HepG2 (cell line): ENCODE measurements around the gene ZBTB7C. TPM values are rescaled to one million over a fixed set of nuclear protein-coding genes. Genes with fewer than 3 reads are reported as not detected.

ENCODE experiments used
- ATAC-seq: fragments of 200-7000 bp; cut with Tn5 transposase; 3 replicates; pipeline ENCODE4 v1.9.1; 2020; ENCODE audit warnings: mild to moderate bottlenecking, moderate library complexity
- BruUV-seq: library from RNA; stranded (reverse); fragments of 400-500 nt; replicated peaks from 2 replicates; lab custom pipeline; 2021; lab: Mats Ljungman, UMichigan
- CTCF ChIA-PET: fragments of 300-600 bp; formaldehyde crosslinking; extraction: SDS; loops from one replicate; lab custom pipeline; 2021; ENCODE audit warnings: low total read pairs, inconsistent platforms, low intra/inter-chr PET ratio; lab: Yijun Ruan, JAX
- POLR2A ChIA-PET: fragments of 350-600 bp; sonication (Branson Sonifier 250); formaldehyde crosslinking; loops from one replicate; lab custom pipeline; 2020; ENCODE audit warnings: antibody characterized with exemption, inconsistent platforms; lab: Yijun Ruan, JAX
- DNase-seq: peaks from one replicate; pipeline ENCODE4 v3.0.0-alpha.2; 2015; ENCODE audit warnings: low spot score
- FAIRE-seq: peaks from 3 replicates; lab custom pipeline; 2011; peaks lifted over from hg19 to GRCh38; lab: Jason Lieb, UNC
- H2AFZ ChIP-seq: one replicate; pipeline ENCODE4 v1.6.1; 2011; ENCODE audit warnings: low read length, inconsistent platforms
- H3K27ac ChIP-seq: fragments of 300-600 bp; 3 replicates; pipeline ENCODE4 v1.8.0; 2011; ENCODE audit warnings: mixed run types, mild to moderate bottlenecking, mixed read lengths, low read length, inconsistent platforms; ENCODE audit not compliant: insufficient read depth; ENCODE audit errors: extremely low read length
- H3K27me3 ChIP-seq, 2 experiments: fragments of 200-600 bp in 1 of 2; 2 replicates in 1 of 2; 3 replicates in 1 of 2; pipeline versions ENCODE4 v1.6.0 to v1.8.0; 2011; ENCODE audit warnings: low read length in 2 of 2, mild to moderate bottlenecking in 2 of 2, moderate library complexity in 2 of 2, inconsistent platforms in 1 of 2; ENCODE audit not compliant: insufficient read depth in 2 of 2, control insufficient read depth in 1 of 2
- H3K36me3 ChIP-seq, 2 experiments: fragments of 200-600 bp in 1 of 2; replicated peaks in 1 of 2; 2 replicates in 1 of 2; 3 replicates in 1 of 2; pipeline versions ENCODE4 v1.5.1 to v1.8.0; 2011; ENCODE audit warnings: low read length in 2 of 2, inconsistent platforms in 1 of 2; ENCODE audit not compliant: insufficient read depth in 2 of 2, control insufficient read depth in 1 of 2
- H3K4me1 ChIP-seq: 2 replicates; pipeline ENCODE4 v1.5.1; 2012; ENCODE audit warnings: low read length, inconsistent platforms; ENCODE audit not compliant: insufficient read depth
- H3K4me2 ChIP-seq: 2 replicates; pipeline ENCODE4 v1.6.0; 2011; ENCODE audit warnings: low read depth, low read length, inconsistent platforms
- H3K4me3 ChIP-seq, 3 experiments: fragments of 200-600 bp in 1 of 3; sonication (generic), shearing (Covaris generic) in 1 of 3; replicated peaks in 1 of 3; 2 replicates each; pipeline ENCODE4 v1.5.1; 2011 to 2016; ENCODE audit warnings: low read length in 3 of 3, inconsistent platforms in 2 of 3, low read depth in 2 of 3, mild to moderate bottlenecking in 2 of 3, control low read depth in 1 of 3, mixed read lengths in 1 of 3; ENCODE audit not compliant: insufficient read depth in 1 of 3
- H3K79me2 ChIP-seq: one replicate; pipeline ENCODE4 v1.6.1; 2011; ENCODE audit warnings: low read length, inconsistent platforms; ENCODE audit not compliant: insufficient read depth
- H3K9ac ChIP-seq: 2 replicates; pipeline ENCODE4 v1.6.0; 2011; ENCODE audit warnings: mild to moderate bottlenecking, low read depth, low read length, inconsistent platforms; ENCODE audit not compliant: insufficient read depth
- H3K9me3 ChIP-seq: 2 replicates; pipeline ENCODE4 v1.5.1; 2012; ENCODE audit warnings: mild to moderate bottlenecking, low read length
- H4K20me1 ChIP-seq: 2 replicates; pipeline ENCODE4 v1.6.0; 2011; ENCODE audit warnings: inconsistent platforms, mild to moderate bottlenecking, low read length, moderate library complexity; ENCODE audit not compliant: insufficient read depth
- ATF7-NPFF ChIP-seq: sonication (generic); formaldehyde crosslinking; IDR thresholded peaks from 2 replicates; pipeline ENCODE4 v1.8.1; 2023; ENCODE audit warnings: mild to moderate bottlenecking, low read depth, missing genetic modification reagents, moderate library complexity
- CREBL2 ChIP-seq: sonication (generic); formaldehyde crosslinking; IDR thresholded peaks from 2 replicates; pipeline ENCODE4 v1.8.1; 2023; ENCODE audit warnings: missing genetic modification reagents, mild to moderate bottlenecking, borderline replicate concordance
- EZH2 ChIP-seq: conservative IDR thresholded peaks from 2 replicates; pipeline ENCODE4 v1.6.1; 2012; ENCODE audit warnings: mild to moderate bottlenecking, low read depth, low read length, moderate library complexity
- FLYWCH1 ChIP-seq: sonication (generic); formaldehyde crosslinking; IDR thresholded peaks from 2 replicates; pipeline ENCODE4 v1.8.1; 2023; ENCODE audit warnings: mild to moderate bottlenecking, missing genetic modification reagents
- GMEB2 ChIP-seq: IDR thresholded peaks from 2 replicates; pipeline ENCODE4 v1.6.1; 2016; ENCODE audit warnings: missing biosample characterization, missing genetic modification reagents, low read depth
- HNF4A ChIP-seq: sonication (generic); formaldehyde crosslinking; IDR thresholded peaks from 2 replicates; pipeline ENCODE4 v1.4.0; 2020; ENCODE audit warnings: missing genetic modification reagents
- KLF12 ChIP-seq: sonication (generic); formaldehyde crosslinking; IDR thresholded peaks from 2 replicates; pipeline ENCODE4 v1.4.0; 2020; ENCODE audit warnings: missing genetic modification reagents, borderline replicate concordance
- MTA1 ChIP-seq: sonication (generic); formaldehyde crosslinking; IDR thresholded peaks from 2 replicates; pipeline ENCODE4 v1.4.0; 2020; ENCODE audit warnings: missing genetic modification reagents, mild to moderate bottlenecking, borderline replicate concordance
- NFYC ChIP-seq: IDR thresholded peaks from 2 replicates; pipeline ENCODE4 v1.6.1; 2016; ENCODE audit warnings: missing genetic modification reagents, missing compliant biosample characterization
- PAWR ChIP-seq: sonication (generic); formaldehyde crosslinking; IDR thresholded peaks from 2 replicates; pipeline ENCODE4 v1.4.0; 2020; ENCODE audit warnings: missing genetic modification reagents, mild to moderate bottlenecking, borderline replicate concordance
- SMAD1 ChIP-seq: sonication (generic); formaldehyde crosslinking; IDR thresholded peaks from 2 replicates; pipeline ENCODE4 v1.4.0; 2020; ENCODE audit warnings: missing genetic modification reagents, low read depth, mild to moderate bottlenecking, borderline replicate concordance
- THAP11 ChIP-seq: IDR thresholded peaks from 2 replicates; pipeline ENCODE4 v1.6.1; 2016; ENCODE audit warnings: missing biosample characterization, missing genetic modification reagents
- XRCC5 ChIP-seq: fragments of 200-400 bp; formaldehyde crosslinking; optimal IDR thresholded peaks from 2 replicates; pipeline ENCODE3; 2017; ENCODE audit warnings: mild to moderate bottlenecking, low read length
- ZBTB8A ChIP-seq: sonication (generic); formaldehyde crosslinking; IDR thresholded peaks from 2 replicates; pipeline ENCODE4 v1.4.0; 2020; ENCODE audit warnings: mild to moderate bottlenecking, low read depth, missing genetic modification reagents, borderline replicate concordance
- ZFP82 ChIP-seq: sonication (generic); formaldehyde crosslinking; IDR thresholded peaks from 2 replicates; pipeline ENCODE4 v1.5.1; 2020; ENCODE audit warnings: mild to moderate bottlenecking, missing genetic modification reagents, borderline replicate concordance
- ZFY ChIP-seq: sonication (generic); formaldehyde crosslinking; IDR thresholded peaks from 2 replicates; pipeline ENCODE4 v1.4.0; 2020; ENCODE audit warnings: missing genetic modification reagents
- ZNF550 ChIP-seq: sonication (generic); formaldehyde crosslinking; IDR thresholded peaks from 2 replicates; pipeline ENCODE4 v1.4.0; 2020; ENCODE audit warnings: mild to moderate bottlenecking, missing genetic modification reagents, borderline replicate concordance
- ZNF710 ChIP-seq: sonication (generic); formaldehyde crosslinking; IDR thresholded peaks from 2 replicates; pipeline ENCODE4 v1.5.0; 2020; ENCODE audit warnings: mild to moderate bottlenecking, missing genetic modification reagents, borderline replicate concordance
- ZNF737 ChIP-seq: sonication (generic); formaldehyde crosslinking; IDR thresholded peaks from 2 replicates; pipeline ENCODE4 v1.5.0; 2020; ENCODE audit warnings: missing genetic modification reagents, mild to moderate bottlenecking, borderline replicate concordance
- ZNF772 ChIP-seq: sonication (generic); formaldehyde crosslinking; IDR thresholded peaks from 2 replicates; pipeline ENCODE4 v1.5.0; 2020; ENCODE audit warnings: mild to moderate bottlenecking, missing genetic modification reagents
- ZNF788 ChIP-seq: sonication (generic); formaldehyde crosslinking; IDR thresholded peaks from 2 replicates; pipeline ENCODE4 v1.5.0; 2020; ENCODE audit warnings: mild to moderate bottlenecking, missing genetic modification reagents, borderline replicate concordance
- WGBS: methylation state at CpG from one replicate; pipeline ENCODE4 v1.1.6; 2017; ENCODE audit warnings: low lambda C conversion rate; 5-methylcytosine and 5-hydroxymethylcytosine counted together
- in situ Hi-C: cut with HindIII; loops from 2 replicates; pipeline ENCODE4 v1.10.0; 2017; ENCODE audit warnings: low pct_unique_long_range_greater_than_20kb; ENCODE audit not compliant: extremely low pct_ligation_motif_present
- intact Hi-C: fragments of 100-400 bp; cut with micrococcal nuclease; formaldehyde crosslinking; loops from one replicate; pipeline ENCODE4 v1.10.0; 2022; ENCODE audit not compliant: unreplicated experiment
- polyA plus RNA-seq, 8 experiments: library from polyadenylated mRNA; depleted of rRNA in 3 of 8; stranded (reverse) in 7 of 8; unstranded in 1 of 8; fragments of >200 nt; fragmentation: Illumina TruSeq in 4 of 8; extraction: Trizol in 4 of 8; gene quantifications; 2 replicates each; pipeline versions ENCODE4 v1.2.1 to v1.2.3, GENCODE V29; 2011 to 2016; ENCODE audit warnings: low read depth in 4 of 8, missing spikeins in 1 of 8, mixed read lengths in 1 of 8; ENCODE audit not compliant: insufficient read depth in 1 of 8
- total RNA-seq, 5 experiments: library from RNA; depleted of rRNA; stranded (reverse); fragments of >200 nt; fragmentation: Illumina TruSeq; extraction: Trizol; gene quantifications; 2 replicates each; pipeline ENCODE4 v1.2.3, GENCODE V29; 2016; ENCODE audit warnings: low read depth in 1 of 5

Gene ZBTB7C
- total and polyA plus RNA-seq, 2 of the 13 experiments (the other 11 are each of a cell fraction or from before 2014, with no cell fraction given): 0.01 to 0.04 TPM

GRCh38 chr18:48410095-48410920, 1.1 kb upstream of the ZBTB7C start:
- Histone ChIP-seq H3K4me2 (peak overlapping the region; percentile 74), H3K9me3 (no peaks in the 10 kb centered on the region), H3K27me3 (peaks cover 16 to 54% of the 10 kb centered on the region in 2 experiments), H3K27ac (no peak overlapping the region), H3K36me3 (no peaks in the 10 kb centered on the region), H3K4me1 (peaks cover 6% of the 10 kb centered on the region; the same call in 1 of the 2 replicates), H2AFZ (no peak overlapping the region), H3K79me2 (no peaks in the 10 kb centered on the region), H4K20me1 (no peaks in the 10 kb centered on the region; the same call in 1 of the 2 replicates), H3K4me3 (peak overlapping the region; percentile 54 to 74 (median 66)), H3K9ac (no peak overlapping the region)
- intact Hi-C loops (loop anchor here (2.0 kb wide), 1 partner anchor 54 kb away; no protein-coding TSS in a partner anchor), in situ Hi-C loops (no loop called here)
- ATAC-seq: peak; percentile 98
- ChIA-PET POLR2A (no interaction called here), CTCF (no interaction called here)
- 4% methylated on average over 23 of the region's 77 CpGs for WGBS
- DNase-seq: peak; percentile 65
- no peak for FAIRE-seq
- BruUV-seq: no TSS peak
- TF ChIP-seq KLF12 (CRISPR knock-in tag): no peak
- no peak for TF ChIP-seq ZNF710 (CRISPR knock-in tag)
- no peak for TF ChIP-seq PAWR (CRISPR knock-in tag)
- TF ChIP-seq THAP11 (CRISPR knock-in tag): no peak
- no peak for TF ChIP-seq ZNF550 (CRISPR knock-in tag)
- 0 out of 2 replicates have a peak, but pooled peaks have one; percentile 37 for TF ChIP-seq ZNF772 (CRISPR knock-in tag)
- no peak for TF ChIP-seq GMEB2 (CRISPR knock-in tag)
- TF ChIP-seq ATF7-NPFF (CRISPR knock-in tag): no peak
- 0 out of 2 replicates have a peak, but pooled peaks have one; percentile 18 for TF ChIP-seq MTA1 (CRISPR knock-in tag)
- peak; percentile 5; the same call in 1 of the 2 replicates for TF ChIP-seq ZFY (CRISPR knock-in tag)
- 0 out of 2 replicates have a peak, but pooled peaks have one; percentile 71 for TF ChIP-seq EZH2
- TF ChIP-seq XRCC5: peak; percentile 16
- TF ChIP-seq NFYC (CRISPR knock-in tag): peak; percentile 58
- no peak for TF ChIP-seq ZBTB8A (CRISPR knock-in tag)
- TF ChIP-seq ZNF788 (CRISPR knock-in tag): 0 out of 2 replicates have a peak, but pooled peaks have one; percentile 34
- TF ChIP-seq ZNF737 (CRISPR knock-in tag): no peak
- no peak for TF ChIP-seq FLYWCH1 (CRISPR knock-in tag)
- TF ChIP-seq CREBL2 (CRISPR knock-in tag): no peak
- no peak for TF ChIP-seq ZFP82
- TF ChIP-seq HNF4A (CRISPR knock-in tag): no peak
- no peak for TF ChIP-seq SMAD1 (CRISPR knock-in tag)
